Epithelial cell of proximal tubule (primary cell): ENCODE data around the gene SORBS2. TPM values are rescaled to one million over a fixed set of nuclear protein-coding genes. Genes with fewer than 3 reads are reported as not detected.

Experiments used
- DNase-seq: peaks from one replicate; pipeline ENCODE4 v3.0.0-alpha.2; 2011; ENCODE audit warnings: low read depth
- H3K4me3 ChIP-seq: 2 replicates; pipeline ENCODE4 v1.5.1; 2011; ENCODE audit warnings: low read depth, mild to moderate bottlenecking, low read length
- CTCF ChIP-seq: conservative IDR thresholded peaks from 2 replicates; pipeline ENCODE4 v1.5.1; 2012; ENCODE audit warnings: low read depth, mild to moderate bottlenecking, low read length
- total RNA-seq: library from RNA; depleted of rRNA; stranded (reverse); fragments of >200 nt; gene quantifications from 2 replicates; pipeline ENCODE4 v1.2.3, GENCODE V29; 2015

The SORBS2 gene
- total RNA-seq, 1 donor from 2014 or later, result 11.6 TPM

GRCh38 chr4:185654311-185654710 lies 157.7 kb downstream of the SORBS2 start:
- no peak for DNase-seq
- H3K4me3 ChIP-seq, result no peak overlapping the region
- no peak for TF ChIP-seq CTCF

DNA sequence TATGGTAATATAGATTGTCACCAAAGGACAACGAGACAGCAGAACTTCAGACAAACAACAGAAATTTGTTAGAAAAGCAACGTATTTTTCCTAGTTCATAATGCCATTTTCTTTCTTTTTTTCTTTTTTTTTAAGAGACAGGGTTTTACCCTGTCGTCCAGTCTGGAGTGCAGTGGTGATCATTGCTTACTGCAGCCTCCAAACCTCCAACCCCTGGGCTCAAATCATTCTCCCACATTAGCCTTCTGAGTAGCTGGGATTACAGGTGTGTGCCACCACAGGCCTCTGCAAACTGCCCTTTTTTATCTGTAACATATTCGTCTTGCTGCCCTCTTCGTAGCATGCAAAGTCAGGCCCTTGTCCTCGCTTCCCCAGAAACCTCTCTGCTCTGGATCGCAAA lies 160.1 kb downstream of the SORBS2 start:
- H3K4me3 ChIP-seq, result no peak overlapping the region
- no peak for DNase-seq
- TF ChIP-seq CTCF, result no peak

- no peak for TF ChIP-seq CTCF
- DNase-seq, result no peak
- H3K4me3 ChIP-seq, result no peak overlapping the region
Observed at GRCh38 chr4:185651137-185651677, 160.8 kb downstream of the SORBS2 start.

DNA sequence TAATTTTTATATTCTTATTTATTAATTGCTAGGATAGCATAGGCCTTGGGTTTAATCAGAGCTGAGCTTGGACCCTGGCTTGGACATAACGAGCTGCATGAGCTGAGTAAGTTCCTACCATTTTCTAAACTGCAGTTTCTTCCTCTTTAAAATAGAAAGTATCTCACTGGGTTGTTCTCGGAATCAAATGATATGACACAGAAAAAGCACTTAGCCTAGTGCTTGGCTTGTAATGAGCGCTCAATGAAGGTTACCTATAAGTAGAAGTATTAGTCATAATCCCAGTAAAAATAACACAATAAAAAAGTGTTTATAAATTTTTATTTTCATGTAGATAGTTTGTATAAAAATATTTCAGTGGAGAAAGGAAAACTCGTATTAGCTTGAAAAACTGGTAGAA lies 163.4 kb downstream of the SORBS2 start:
- H3K4me3 ChIP-seq, result no peak overlapping the region
- no peak for TF ChIP-seq CTCF
- DNase-seq, result no peak

- H3K4me3 ChIP-seq, result no peak overlapping the region
- no peak for TF ChIP-seq CTCF
- DNase-seq, result no peak
Observed at GRCh38 chr4:185645403-185645802, 166.6 kb downstream of the SORBS2 start.

- DNase-seq, result no peak
- no peak for TF ChIP-seq CTCF
- no peak overlapping the region for H3K4me3 ChIP-seq
Observed at GRCh38 chr4:185644408-185644807, 167.6 kb downstream of the SORBS2 start.

- no peak for DNase-seq
- no peak for TF ChIP-seq CTCF
Observed at GRCh38 chr4:185642907-185643306, 169.1 kb downstream of the SORBS2 start.

More at GRCh38 chr4:185642907-185643306, 169.1 kb downstream of the SORBS2 start:
- H3K4me3 ChIP-seq, result no peak overlapping the region
